ENCODE measurements around the gene ZBTB7C.

The ZBTB7C gene

DNA sequence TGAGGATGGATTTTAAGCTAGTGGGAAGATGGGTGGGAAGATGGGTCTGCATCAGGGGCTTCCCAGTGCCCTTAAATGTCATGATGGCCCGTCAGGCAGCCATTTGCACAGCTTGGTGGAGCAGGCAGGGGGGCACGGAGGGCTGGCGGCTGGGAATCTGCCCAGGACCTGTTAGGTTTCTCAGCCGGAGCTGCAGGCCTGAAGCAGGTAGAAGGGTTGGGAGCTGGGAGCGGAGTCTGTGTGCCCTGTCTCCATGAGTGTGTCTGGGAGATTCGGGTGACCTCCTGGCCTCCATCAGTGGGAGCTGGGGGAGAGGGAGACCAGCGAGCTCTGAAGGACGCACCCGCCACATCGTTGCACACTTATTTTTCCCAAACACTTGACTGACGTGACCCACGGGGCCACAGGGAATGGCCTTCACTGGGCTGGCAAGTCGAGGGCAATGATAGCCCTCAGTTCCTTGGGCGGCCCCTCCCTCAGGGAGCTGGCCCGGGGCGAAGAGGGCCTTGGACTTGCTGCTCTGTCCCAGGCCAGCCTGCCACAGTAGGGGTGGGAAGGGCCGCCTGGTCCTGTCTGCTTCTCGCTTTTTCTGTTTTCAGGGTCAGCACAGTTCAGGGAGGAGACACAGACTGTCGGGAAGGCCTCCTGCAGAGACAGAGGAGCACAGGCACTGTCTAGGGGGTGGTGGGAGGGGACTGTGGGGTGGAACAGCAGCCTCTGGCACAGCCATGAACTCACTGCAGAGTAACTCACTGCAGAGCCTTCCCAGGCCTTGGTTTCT, 236.8 kb downstream of the ZBTB7C start:
- no peak for DNase-seq (ENCODE audit: extremely low read depth, low read depth)
- H3K4me3 ChIP-seq (replicated peaks; ENCODE audit: low read depth, low read length) = no peak overlapping the region
- TF ChIP-seq CTCF (IDR thresholded peaks at IDR 0.05; ENCODE audit: low read depth, low read length, missing control alignments) = no peak

GRCh38 chr18:48171490-48172188, 237.5 kb downstream of the ZBTB7C start:
- DNase-seq (ENCODE audit: extremely low read depth, low read depth) = no peak
- H3K4me3 ChIP-seq (replicated peaks; ENCODE audit: low read depth, low read length) = no peak overlapping the region
- no peak for TF ChIP-seq CTCF (IDR thresholded peaks at IDR 0.05; ENCODE audit: low read depth, low read length, missing control alignments)

- no peak for TF ChIP-seq CTCF (IDR thresholded peaks at IDR 0.05; ENCODE audit: low read depth, low read length, missing control alignments)
- DNase-seq (ENCODE audit: extremely low read depth, low read depth) = no peak
- H3K4me3 ChIP-seq (replicated peaks; ENCODE audit: low read depth, low read length) = no peak overlapping the region
These were observed 238.5 kb downstream of the ZBTB7C start for GRCh38 chr18:48170651-48171050.

DNA sequence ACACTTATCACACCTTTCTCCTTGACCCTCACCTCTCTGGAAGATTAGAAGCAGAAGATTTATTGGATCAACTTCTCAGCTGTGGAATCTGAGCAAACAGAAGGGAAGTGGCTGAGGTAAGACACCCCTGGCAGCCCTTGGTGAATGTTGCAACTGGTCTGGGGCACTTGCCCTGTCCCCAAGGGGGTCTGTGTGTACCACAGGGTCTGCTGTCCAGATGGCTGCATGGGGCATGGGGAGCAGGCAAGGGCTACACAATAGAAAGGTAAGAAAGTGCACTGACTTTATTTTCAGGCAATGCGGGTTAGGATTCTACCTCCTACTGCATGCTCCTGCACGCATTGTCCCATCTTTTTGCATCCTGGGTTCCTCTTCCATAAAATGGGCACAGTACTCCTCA, 240.3 kb downstream of the ZBTB7C start:
- no peak for TF ChIP-seq CTCF (IDR thresholded peaks at IDR 0.05; ENCODE audit: low read depth, low read length, missing control alignments)
- no peak for DNase-seq (ENCODE audit: extremely low read depth, low read depth)
- no peak overlapping the region for H3K4me3 ChIP-seq (replicated peaks; ENCODE audit: low read depth, low read length)

- no peak for TF ChIP-seq CTCF (IDR thresholded peaks at IDR 0.05; ENCODE audit: low read depth, low read length, missing control alignments)
- H3K4me3 ChIP-seq (replicated peaks; ENCODE audit: low read depth, low read length) = no peak overlapping the region
These were observed 241.3 kb downstream of the ZBTB7C start for GRCh38 chr18:48167897-48168253.

DNA sequence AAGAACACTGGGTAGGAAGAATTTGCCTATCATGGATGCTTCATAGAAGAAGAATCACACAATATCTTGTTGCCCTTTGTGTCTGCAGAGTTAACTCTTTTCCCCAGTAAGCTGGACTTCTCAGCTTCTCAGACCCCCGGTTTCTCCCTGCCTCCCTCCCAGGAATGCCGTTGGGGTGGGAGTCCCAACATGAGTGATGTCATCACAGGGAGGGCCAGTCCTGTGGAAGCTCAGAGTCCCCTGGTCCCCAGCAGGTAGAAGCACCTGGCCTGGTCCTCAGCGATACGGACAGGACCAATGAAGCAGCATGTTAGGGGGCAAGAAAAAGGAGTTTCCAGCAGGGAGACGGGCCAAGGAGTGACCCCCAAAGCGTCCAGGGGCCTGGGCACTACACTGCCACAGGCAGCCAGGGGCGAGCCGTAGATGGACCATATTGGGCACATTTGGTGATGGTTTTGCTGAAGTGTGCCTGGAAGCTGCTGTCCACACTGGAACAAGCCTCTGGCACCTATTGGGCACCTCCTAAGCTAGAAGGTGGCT, 242.8 kb downstream of the ZBTB7C start:
- DNase-seq (ENCODE audit: extremely low read depth, low read depth) = no peak
- no peak overlapping the region for H3K4me3 ChIP-seq (replicated peaks; ENCODE audit: low read depth, low read length)
- no peak for TF ChIP-seq CTCF (IDR thresholded peaks at IDR 0.05; ENCODE audit: low read depth, low read length, missing control alignments)

More at GRCh38 chr18:48167897-48168253, 241.3 kb downstream of the ZBTB7C start:
- DNase-seq (ENCODE audit: extremely low read depth, low read depth) = no peak

Data from HFF-Myc (cell line).